NCI-H2029 treated with DMSO at 0.1 percent for 48 hours (cell line): ENCODE measurements around the gene GPX3.

Experiments
- DNase-seq: peaks from one replicate; lab custom pipeline; 2025; lab: John Stamatoyannopoulos, UW

The GPX3 gene

GRCh38 chr5:151034422-151035379 is 14.3 kb downstream of the GPX3 start:
- no peak for DNase-seq

GRCh38 chr5:151036556-151036955 is 16.2 kb downstream of the GPX3 start:
- no peak for DNase-seq

- no peak for DNase-seq
These were observed 17.4 kb downstream of the GPX3 start for GRCh38 chr5:151037561-151038411.

GRCh38 chr5:151038412-151038745 is 18.0 kb downstream of the GPX3 start:
- no peak for DNase-seq

GRCh38 chr5:151038801-151039238 is 18.4 kb downstream of the GPX3 start:
- DNase-seq, result no peak

- no peak for DNase-seq
These were observed 19.3 kb downstream of the GPX3 start for GRCh38 chr5:151039665-151040064.

- no peak for DNase-seq
These were observed 19.9 kb downstream of the GPX3 start for GRCh38 chr5:151040211-151040747.

- no peak for DNase-seq
These were observed 21.3 kb downstream of the GPX3 start for GRCh38 chr5:151041577-151042268.

GRCh38 chr5:151042453-151043093 is 22.2 kb downstream of the GPX3 start:
- DNase-seq, result no peak

- no peak for DNase-seq
These were observed 27.5 kb downstream of the GPX3 start for GRCh38 chr5:151047814-151048425.

GRCh38 chr5:151048526-151048925 is 28.1 kb downstream of the GPX3 start:
- no peak for DNase-seq

- DNase-seq, result no peak
These were observed 30.9 kb downstream of the GPX3 start for GRCh38 chr5:151051066-151051930.

GRCh38 chr5:151051931-151052608 is 31.7 kb downstream of the GPX3 start:
- no peak for DNase-seq

- no peak for DNase-seq
These were observed 32.4 kb downstream of the GPX3 start for GRCh38 chr5:151052836-151053235.

- DNase-seq, result no peak
These were observed 33.5 kb downstream of the GPX3 start for GRCh38 chr5:151053796-151054462.

- no peak for DNase-seq
These were observed 34.3 kb downstream of the GPX3 start for GRCh38 chr5:151054709-151055108.

- DNase-seq, result no peak
These were observed 34.9 kb downstream of the GPX3 start for GRCh38 chr5:151055336-151055735.

GRCh38 chr5:151056379-151057325 is 36.3 kb downstream of the GPX3 start:
- no peak for DNase-seq
